ENCODE data around the gene CCDC87.
"Not testable (repeated sequence)": the region's sequence is repeated elsewhere in the genome, so short reads cannot be mapped to it uniquely, and the experiment has no call there.

Gene CCDC87

GRCh38 chr11:66604155-66604554, 11.3 kb upstream of the CCDC87 start:
- FAIRE-seq (no peak), DNase-seq (ENCODE audit: insufficient read length, low spot score) (no peak)
- TF ChIP-seq POLR2A (IDR thresholded peaks at IDR 0.05; ENCODE audit: low read depth, low read length): no peak

- FAIRE-seq: no peak
- DNase-seq (ENCODE audit: insufficient read length, low spot score): no peak
- no peak for TF ChIP-seq POLR2A (IDR thresholded peaks at IDR 0.05; ENCODE audit: low read depth, low read length)
Observed at GRCh38 chr11:66603072-66603471, 10.2 kb upstream of the CCDC87 start.

GRCh38 chr11:66600631-66601233, 7.9 kb upstream of the CCDC87 start:
- DNase-seq (ENCODE audit: insufficient read length, low spot score) (no peak), FAIRE-seq (no peak)
- TF ChIP-seq POLR2A (IDR thresholded peaks at IDR 0.05; ENCODE audit: low read depth, low read length): no peak

GRCh38 chr11:66600219-66600618, 7.4 kb upstream of the CCDC87 start:
- FAIRE-seq (no peak), DNase-seq (ENCODE audit: insufficient read length, low spot score) (no peak)
- no peak for TF ChIP-seq POLR2A (IDR thresholded peaks at IDR 0.05; ENCODE audit: low read depth, low read length)

- no peak for TF ChIP-seq POLR2A (IDR thresholded peaks at IDR 0.05; ENCODE audit: low read depth, low read length)
- no peak for DNase-seq (ENCODE audit: insufficient read length, low spot score)
- no peak for FAIRE-seq
Observed at GRCh38 chr11:66598993-66599392, 6.1 kb upstream of the CCDC87 start.

- no peak for TF ChIP-seq POLR2A (IDR thresholded peaks at IDR 0.05; ENCODE audit: low read depth, low read length)
- no peak for DNase-seq (ENCODE audit: insufficient read length, low spot score)
- no peak for FAIRE-seq
Observed at GRCh38 chr11:66595245-66595904, 2.5 kb upstream of the CCDC87 start.

GRCh38 chr11:66593650-66594049, 787 bp upstream of the CCDC87 start:
- TF ChIP-seq POLR2A (IDR thresholded peaks at IDR 0.05; ENCODE audit: low read depth, low read length): no peak
- FAIRE-seq (no peak), DNase-seq (ENCODE audit: insufficient read length, low spot score) (no peak)

GRCh38 chr11:66593303-66593635, 406 bp upstream of the CCDC87 start:
- DNase-seq (ENCODE audit: insufficient read length, low spot score) (no peak), FAIRE-seq (no peak)
- no peak for TF ChIP-seq POLR2A (IDR thresholded peaks at IDR 0.05; ENCODE audit: low read depth, low read length)

- FAIRE-seq (no peak), DNase-seq (ENCODE audit: insufficient read length, low spot score) (no peak)
- TF ChIP-seq POLR2A (IDR thresholded peaks at IDR 0.05; ENCODE audit: low read depth, low read length): no peak
Observed at GRCh38 chr11:66591175-66591574, 1.7 kb downstream of the CCDC87 start.

GRCh38 chr11:66589996-66590675, 2.7 kb downstream of the CCDC87 start:
- FAIRE-seq (no peak), DNase-seq (ENCODE audit: insufficient read length, low spot score) (no peak)
- TF ChIP-seq POLR2A (IDR thresholded peaks at IDR 0.05; ENCODE audit: low read depth, low read length): no peak

GRCh38 chr11:66589315-66589714, 3.5 kb downstream of the CCDC87 start:
- FAIRE-seq; DNase-seq (ENCODE audit: insufficient read length, low spot score): not testable (repeated sequence)

- no peak for DNase-seq (ENCODE audit: insufficient read length, low spot score)
- no peak for FAIRE-seq
- TF ChIP-seq POLR2A (IDR thresholded peaks at IDR 0.05; ENCODE audit: low read depth, low read length): no peak
Observed at GRCh38 chr11:66586136-66586535, 6.7 kb downstream of the CCDC87 start.

GRCh38 chr11:66585447-66585846, 7.4 kb downstream of the CCDC87 start:
- FAIRE-seq; DNase-seq (ENCODE audit: insufficient read length, low spot score): not testable (repeated sequence)

- FAIRE-seq; DNase-seq (ENCODE audit: insufficient read length, low spot score): not testable (repeated sequence)
Observed at GRCh38 chr11:66582565-66583147, 10.2 kb downstream of the CCDC87 start.

- no peak for TF ChIP-seq POLR2A (IDR thresholded peaks at IDR 0.05; ENCODE audit: low read depth, low read length)
- DNase-seq (ENCODE audit: insufficient read length, low spot score): no peak
- no peak for FAIRE-seq
Observed at GRCh38 chr11:66581261-66581660, 11.6 kb downstream of the CCDC87 start.

Measured in H54 (cell line).